CD14-positive monocyte (primary cell): ENCODE data around the gene MACROH2A2. TPM values are rescaled to one million over a fixed set of nuclear protein-coding genes. Genes with fewer than 3 reads are reported as not detected.

Experiments
- DNase-seq, 3 donors: peaks; one replicate each; pipeline ENCODE4 v3.0.0-alpha.2; 2011 to 2022
- H2AFZ ChIP-seq: 2 replicates; pipeline ENCODE4 v1.6.0; 2012; ENCODE audit warnings: mild to moderate bottlenecking, low read depth, low read length, inconsistent platforms; ENCODE audit not compliant: insufficient read depth, poor library complexity, severe bottlenecking
- H3K27ac ChIP-seq, 2 donors: 1 replicate in 1 of 2; 2 replicates in 1 of 2; pipeline ENCODE4 v1.5.1; 2012 to 2013; ENCODE audit warnings: low read length in 2 of 2, control low read depth in 1 of 2, inconsistent platforms in 1 of 2, low read depth in 1 of 2, mild to moderate bottlenecking in 1 of 2
- H3K27me3 ChIP-seq, 2 donors: one replicate each; pipeline versions ENCODE4 v1.6.0 to v1.6.1; 2011 to 2013; ENCODE audit warnings: low read length in 2 of 2; ENCODE audit not compliant: control insufficient read depth in 2 of 2, insufficient read depth in 2 of 2
- H3K36me3 ChIP-seq, 2 donors: replicated peaks in 1 of 2; 1 replicate in 1 of 2; 2 replicates in 1 of 2; pipeline versions ENCODE4 v1.5.1 to v1.6.1; 2012 to 2013; ENCODE audit warnings: low read length in 2 of 2, control low read depth in 1 of 2, inconsistent platforms in 1 of 2, mild to moderate bottlenecking in 1 of 2; ENCODE audit not compliant: insufficient read depth in 2 of 2, control insufficient read depth in 1 of 2
- H3K4me1 ChIP-seq, 2 donors: 1 replicate in 1 of 2; 2 replicates in 1 of 2; pipeline versions ENCODE4 v1.5.1 to v1.6.1; 2012 to 2013; ENCODE audit warnings: low read length in 2 of 2, control low read depth in 1 of 2, inconsistent platforms in 1 of 2, mild to moderate bottlenecking in 1 of 2, moderate library complexity in 1 of 2; ENCODE audit not compliant: insufficient read depth in 2 of 2, control insufficient read depth in 1 of 2
- H3K4me2 ChIP-seq: replicated peaks from 2 replicates; pipeline ENCODE3; 2012; ENCODE audit warnings: low read length, moderate library complexity, mild to moderate bottlenecking; ENCODE audit not compliant: poor library complexity, severe bottlenecking; ENCODE audit errors: extremely low read depth
- H3K4me3 ChIP-seq, 3 experiments: fragments of 200-600 bp in 1 of 3; sonication (generic) in 1 of 3; replicated peaks in 1 of 3; 1 replicate in 2 of 3; 2 replicates in 1 of 3; pipeline ENCODE4 v1.5.1; 2011 to 2013; ENCODE audit warnings: low read length in 3 of 3, mild to moderate bottlenecking in 3 of 3, control low read depth in 2 of 3, low read depth in 2 of 3, inconsistent platforms in 1 of 3, moderate library complexity in 1 of 3
- H3K79me2 ChIP-seq: 2 replicates; pipeline ENCODE4 v1.6.0; 2012; ENCODE audit warnings: mild to moderate bottlenecking, control low read depth, inconsistent platforms, low read length, moderate library complexity; ENCODE audit not compliant: insufficient read depth
- H3K9ac ChIP-seq: 2 replicates; pipeline ENCODE4 v1.6.0; 2017; ENCODE audit warnings: low read length, mild to moderate bottlenecking; ENCODE audit not compliant: insufficient read depth, poor library complexity, severe bottlenecking
- H3K9me3 ChIP-seq, 2 donors: replicated peaks in 1 of 2; 1 replicate in 1 of 2; 2 replicates in 1 of 2; pipeline versions ENCODE4 v1.5.1 to v1.6.1; 2012 to 2013; ENCODE audit warnings: low read length in 2 of 2, control low read depth in 1 of 2; ENCODE audit not compliant: control insufficient read depth in 1 of 2, insufficient read depth in 1 of 2
- H4K20me1 ChIP-seq: 2 replicates; pipeline ENCODE4 v1.6.0; 2012; ENCODE audit warnings: mild to moderate bottlenecking, low read length, control low read depth, moderate library complexity; ENCODE audit not compliant: insufficient read depth
- H3K27ac Mint-ChIP-seq, 7 donors: one replicate each; pipeline ENCODE4 v1.8.0; 2020; ENCODE audit warnings: mild to moderate bottlenecking in 7 of 7, mixed read lengths in 7 of 7, moderate library complexity in 6 of 7, inconsistent platforms in 2 of 7
- H3K27me3 Mint-ChIP-seq, 3 donors: one replicate each; pipeline ENCODE4 v1.8.0; 2021 to 2022; ENCODE audit warnings: low read depth in 3 of 3, mild to moderate bottlenecking in 3 of 3, mixed read lengths in 3 of 3, moderate library complexity in 3 of 3, inconsistent platforms in 1 of 3
- H3K36me3 Mint-ChIP-seq, 2 donors: one replicate each; pipeline ENCODE4 v1.8.0; 2020; ENCODE audit warnings: mixed read lengths in 2 of 2, inconsistent platforms in 1 of 2, mild to moderate bottlenecking in 1 of 2
- H3K4me1 Mint-ChIP-seq: one replicate; pipeline ENCODE4 v1.8.0; 2020; ENCODE audit warnings: mild to moderate bottlenecking, mixed read lengths
- H3K4me3 Mint-ChIP-seq, 2 donors: one replicate each; pipeline ENCODE4 v1.8.0; 2020; ENCODE audit warnings: mild to moderate bottlenecking in 2 of 2, mixed read lengths in 2 of 2, moderate library complexity in 1 of 2
- H3K9me3 Mint-ChIP-seq, 7 donors: one replicate each; pipeline ENCODE4 v1.8.0; 2020 to 2022; ENCODE audit warnings: mixed read lengths in 7 of 7, mild to moderate bottlenecking in 6 of 7, moderate library complexity in 6 of 7, inconsistent platforms in 2 of 7
- WGBS: methylation state at CpG from one replicate; pipeline ENCODE4 v1.1.5; 2013; ENCODE audit warnings: missing lambda C conversion rate; ENCODE audit not compliant: insufficient coverage; 5-methylcytosine and 5-hydroxymethylcytosine counted together
- intact Hi-C, 2 donors: fragments of 100-400 bp; cut with micrococcal nuclease; formaldehyde crosslinking; loops; one replicate each; pipeline versions ENCODE4 v1.15.0 to v1.15.1; 2023
- polyA plus RNA-seq, 3 donors: library from polyadenylated mRNA; depleted of rRNA in 1 of 3; unstranded in 2 of 3; stranded (reverse) in 1 of 3; fragments of 300-500 nt in 2 of 3; fragments of >200 nt in 1 of 3; fragmentation: Illumina TruSeq in 2 of 3; gene quantifications; 1 replicate in 2 of 3; 2 replicates in 1 of 3; pipeline ENCODE4 v1.2.3, GENCODE V29; 2012 to 2021
- TF ChIP-seq, protein P1 (sequence below): fragments of 200-600 bp; IDR thresholded peaks from one replicate; pipeline ENCODE4 v1.8.0; 2022; ENCODE audit warnings: antibody characterized with exemption, mild to moderate bottlenecking

Gene MACROH2A2
- polyA plus RNA-seq, 3 donors: 1.0 to 1.9 (median 1.7) TPM

- intact Hi-C loops: no loop called here
- H3K27ac Mint-ChIP-seq: no peak overlapping the region
Measured at GRCh38 chr10:70074165-70074564, 21.5 kb downstream of the MACROH2A2 start.

DNA sequence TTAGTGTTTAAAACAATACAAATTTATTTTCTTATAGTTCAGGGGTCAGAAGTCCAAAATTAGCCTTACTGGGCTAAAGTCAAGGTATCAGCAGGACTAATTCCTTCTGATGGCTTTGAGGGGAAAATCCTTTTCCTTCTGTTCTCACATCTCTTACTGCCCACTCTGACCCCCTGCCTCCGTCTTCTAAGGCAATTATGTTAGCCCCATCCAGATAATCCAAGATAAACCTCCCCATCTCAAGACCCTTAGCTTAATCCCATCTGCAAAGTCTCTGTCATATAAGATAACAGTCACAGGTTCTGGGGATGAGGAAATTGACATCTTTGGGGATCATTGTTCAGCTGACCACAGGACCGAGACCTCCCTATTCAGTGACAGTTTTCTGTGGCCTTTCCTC is 22.3 kb downstream of the MACROH2A2 start:
- WGBS: no CpG with 5 or more reads among the region's 2 CpGs
- no peak for DNase-seq

More at GRCh38 chr10:70074165-70074564, 21.5 kb downstream of the MACROH2A2 start:
- H3K4me3 ChIP-seq: no peak overlapping the region
- H3K27ac ChIP-seq: no peak overlapping the region
- no CpG with 5 or more reads among the region's 2 CpGs for WGBS
- Mint-ChIP-seq H3K27me3 (no peaks in the 10 kb centered on the region), H3K4me3 (no peak overlapping the region), H3K4me1 (no peaks in the 10 kb centered on the region), H3K9me3 (no peaks in the 10 kb centered on the region), H3K36me3 (no peaks in the 10 kb centered on the region)
- no peak overlapping the region for H2AFZ ChIP-seq
- DNase-seq: no peak
- no peaks in the 10 kb centered on the region for H3K4me1 ChIP-seq
- no peaks in the 10 kb centered on the region for H4K20me1 ChIP-seq
- no peak overlapping the region for H3K9ac ChIP-seq
- H3K4me2 ChIP-seq: no peak overlapping the region
- H3K27me3 ChIP-seq: no peaks in the 10 kb centered on the region
- H3K79me2 ChIP-seq: no peaks in the 10 kb centered on the region
- TF ChIP-seq, protein P1, sequence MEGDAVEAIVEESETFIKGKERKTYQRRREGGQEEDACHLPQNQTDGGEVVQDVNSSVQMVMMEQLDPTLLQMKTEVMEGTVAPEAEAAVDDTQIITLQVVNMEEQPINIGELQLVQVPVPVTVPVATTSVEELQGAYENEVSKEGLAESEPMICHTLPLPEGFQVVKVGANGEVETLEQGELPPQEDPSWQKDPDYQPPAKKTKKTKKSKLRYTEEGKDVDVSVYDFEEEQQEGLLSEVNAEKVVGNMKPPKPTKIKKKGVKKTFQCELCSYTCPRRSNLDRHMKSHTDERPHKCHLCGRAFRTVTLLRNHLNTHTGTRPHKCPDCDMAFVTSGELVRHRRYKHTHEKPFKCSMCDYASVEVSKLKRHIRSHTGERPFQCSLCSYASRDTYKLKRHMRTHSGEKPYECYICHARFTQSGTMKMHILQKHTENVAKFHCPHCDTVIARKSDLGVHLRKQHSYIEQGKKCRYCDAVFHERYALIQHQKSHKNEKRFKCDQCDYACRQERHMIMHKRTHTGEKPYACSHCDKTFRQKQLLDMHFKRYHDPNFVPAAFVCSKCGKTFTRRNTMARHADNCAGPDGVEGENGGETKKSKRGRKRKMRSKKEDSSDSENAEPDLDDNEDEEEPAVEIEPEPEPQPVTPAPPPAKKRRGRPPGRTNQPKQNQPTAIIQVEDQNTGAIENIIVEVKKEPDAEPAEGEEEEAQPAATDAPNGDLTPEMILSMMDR: no peak
- no peaks in the 10 kb centered on the region for H3K36me3 ChIP-seq
- no peaks in the 10 kb centered on the region for H3K9me3 ChIP-seq

More for the DNA sequence above, 22.3 kb downstream of the MACROH2A2 start:
- no peaks in the 10 kb centered on the region for H3K9me3 ChIP-seq
- no peak overlapping the region for H3K4me2 ChIP-seq
- Mint-ChIP-seq H3K4me3 (no peak overlapping the region), H3K27me3 (peaks cover 0 to under 1% (median 0%) of the 10 kb centered on the region in 3 donors), H3K9me3 (no peaks in the 10 kb centered on the region), H3K4me1 (no peaks in the 10 kb centered on the region), H3K27ac (no peak overlapping the region), H3K36me3 (peaks cover 0 to under 1% of the 10 kb centered on the region in 2 donors)
- intact Hi-C loops: no loop called here
- H4K20me1 ChIP-seq: no peaks in the 10 kb centered on the region
- no peak overlapping the region for H3K4me3 ChIP-seq
- H3K36me3 ChIP-seq: no peaks in the 10 kb centered on the region
- no peaks in the 10 kb centered on the region for H3K79me2 ChIP-seq
- no peak overlapping the region for H3K9ac ChIP-seq
- H3K27ac ChIP-seq: no peak overlapping the region
- H3K27me3 ChIP-seq: no peaks in the 10 kb centered on the region
- TF ChIP-seq, protein P1: no peak
- no peak overlapping the region for H2AFZ ChIP-seq
- no peaks in the 10 kb centered on the region for H3K4me1 ChIP-seq
